ENCODE data around the gene FRMPD2.

DNA sequence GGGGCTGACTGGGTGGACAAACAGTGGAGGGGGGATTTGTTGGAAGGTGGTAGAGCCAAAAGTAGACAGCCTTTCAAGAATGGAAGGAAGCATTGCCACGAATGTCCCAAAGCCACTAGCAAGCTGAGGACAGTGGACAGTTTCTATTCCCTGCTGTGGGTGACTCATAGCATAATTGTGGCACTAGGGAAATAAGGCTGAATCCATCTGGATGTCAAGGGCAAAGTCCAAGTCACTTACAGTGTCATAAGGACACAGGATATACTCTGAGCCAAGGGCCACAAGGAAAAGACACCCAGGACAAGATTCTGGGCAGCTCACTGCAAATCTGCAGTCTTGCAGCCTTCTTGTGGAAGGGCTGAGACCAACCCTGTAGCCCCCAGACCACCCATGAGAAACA lies 79.7 kb downstream of the FRMPD2 start:
- TF ChIP-seq CTCF (IDR thresholded peaks at IDR 0.05): no peak
- TF ChIP-seq POLR2A (IDR thresholded peaks at IDR 0.05): no peak
